OCI-LY3 (cell line): Measurements from ENCODE around the gene NWD2.

Experiments
- CTCF ChIP-seq: fragments of 200-600, 300-600 bp; sonication (generic); IDR thresholded peaks from 2 replicates; pipeline ENCODE4 v1.5.1; 2014; ENCODE audit warnings: antibody characterized with exemption, low read length, low read depth
- EZH2phosphoT487 ChIP-seq: fragments of 200-600 bp; shearing (Covaris generic); IDR thresholded peaks from 2 replicates; pipeline ENCODE4 v1.6.1; 2018; ENCODE audit warnings: antibody characterized with exemption, mixed run types, low read depth

- TF ChIP-seq CTCF (no peak), EZH2phosphoT487 (no peak)
These were observed 229.3 kb downstream of the NWD2 start for GRCh38 chr4:37473807-37474206.
